ENCODE results near the gene LYL1.

Gene LYL1

DNA sequence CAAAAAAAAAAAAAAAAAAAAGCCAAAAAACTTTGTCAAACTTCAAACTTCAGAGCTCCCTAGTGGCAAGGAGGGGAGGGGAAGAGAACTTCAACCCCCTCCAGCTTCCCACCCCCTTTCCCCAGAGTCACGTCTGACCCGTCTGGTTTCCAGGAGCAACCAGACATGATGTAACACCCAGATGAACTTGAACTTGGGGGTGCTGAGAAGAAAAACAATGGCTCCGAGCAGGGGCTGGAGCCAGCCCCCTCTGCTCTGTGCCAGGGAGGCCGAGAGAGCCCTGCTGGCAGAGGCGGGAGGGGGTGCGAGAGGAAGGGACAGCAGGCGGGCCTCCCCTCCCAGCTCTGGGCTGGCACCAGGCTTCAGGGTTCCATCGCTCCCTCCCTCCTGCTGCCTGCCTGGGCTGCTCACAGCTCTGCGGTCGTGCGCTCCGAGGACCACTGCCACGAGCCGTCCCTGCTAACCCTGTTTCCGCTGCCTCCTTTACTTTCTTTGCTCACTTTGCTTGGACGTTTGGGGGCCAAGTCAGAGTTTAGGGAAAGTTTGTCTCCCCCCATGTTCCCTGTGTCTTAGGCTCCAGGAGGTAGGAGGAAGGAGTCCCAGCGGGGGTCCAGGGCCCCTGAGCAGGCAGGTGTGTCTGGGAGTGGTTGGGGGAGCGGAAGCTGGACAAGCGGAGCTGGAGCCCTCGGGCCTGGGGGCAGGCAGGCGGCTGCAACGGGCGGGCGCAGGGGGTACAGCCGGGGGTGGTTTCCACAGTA, 11.1 kb downstream of the LYL1 start:
- DNase-seq: no peak

DNA sequence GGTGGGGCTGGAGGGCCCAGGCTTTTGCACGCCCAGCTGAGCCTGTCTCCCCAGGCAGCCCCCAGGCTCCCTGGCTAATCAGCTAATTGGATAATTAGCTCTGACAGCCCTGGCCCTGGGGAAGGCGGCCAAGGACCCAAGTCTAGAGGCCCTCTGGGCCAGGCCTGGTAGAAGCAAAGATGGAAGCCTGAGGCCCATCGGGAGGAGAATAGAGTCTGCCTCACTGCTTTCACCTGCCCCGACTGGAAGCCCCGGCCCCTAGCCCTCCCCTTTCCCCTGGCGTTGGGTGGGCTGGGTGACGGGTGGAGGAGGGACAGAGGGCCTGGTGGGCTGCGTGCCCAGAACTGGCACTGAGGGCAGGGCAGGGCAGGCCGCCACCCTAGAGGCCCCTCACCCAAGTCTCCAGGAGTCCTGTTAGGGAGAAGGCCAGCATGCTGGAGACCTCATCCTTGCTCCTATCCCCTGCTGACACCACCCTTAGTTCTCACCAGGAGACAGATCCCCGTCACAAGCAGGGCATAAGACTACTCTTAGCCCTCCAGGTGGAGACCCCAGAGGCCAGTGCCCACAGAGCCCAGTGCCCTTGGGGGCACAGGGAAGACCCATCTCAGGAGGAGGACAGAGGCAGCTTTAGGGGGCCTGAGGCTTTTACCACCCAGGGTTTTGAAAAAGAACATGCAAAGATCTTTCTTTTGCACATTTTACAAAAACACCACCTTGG, 12.0 kb downstream of the LYL1 start:
- no peak for DNase-seq

DNA sequence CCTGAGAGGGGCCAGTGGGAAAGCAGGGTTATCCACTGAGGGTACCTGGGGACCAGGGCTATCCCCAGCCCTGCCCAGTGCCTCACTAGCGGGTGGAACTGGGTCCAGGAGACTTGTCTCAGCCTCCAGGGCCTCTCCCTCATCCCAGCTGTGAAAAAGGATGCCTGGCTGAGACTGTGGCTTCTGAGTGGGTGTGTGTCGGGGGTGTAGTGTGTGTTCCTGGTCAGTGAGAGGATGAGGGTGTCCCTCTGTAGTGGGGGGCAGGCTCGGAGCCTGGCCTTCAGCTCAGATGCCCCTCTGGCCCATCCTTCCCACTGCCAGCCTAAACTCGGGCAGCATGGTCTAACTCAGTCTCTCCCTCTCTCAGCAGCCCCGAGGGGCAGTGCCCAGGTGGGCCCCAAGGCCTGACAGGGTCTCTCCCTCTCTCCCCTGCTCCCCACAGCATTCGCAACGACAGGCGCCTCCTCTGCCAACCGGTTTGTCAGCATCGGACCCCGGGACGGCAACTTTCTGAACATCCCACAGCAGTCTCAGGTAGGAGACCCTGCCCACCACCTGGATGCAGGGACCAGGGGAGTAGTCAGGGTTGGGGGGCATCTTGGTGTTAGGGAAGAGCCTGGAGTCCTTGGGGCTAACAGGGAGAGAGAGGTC, 12.7 kb downstream of the LYL1 start:
- DNase-seq: no peak

DNA sequence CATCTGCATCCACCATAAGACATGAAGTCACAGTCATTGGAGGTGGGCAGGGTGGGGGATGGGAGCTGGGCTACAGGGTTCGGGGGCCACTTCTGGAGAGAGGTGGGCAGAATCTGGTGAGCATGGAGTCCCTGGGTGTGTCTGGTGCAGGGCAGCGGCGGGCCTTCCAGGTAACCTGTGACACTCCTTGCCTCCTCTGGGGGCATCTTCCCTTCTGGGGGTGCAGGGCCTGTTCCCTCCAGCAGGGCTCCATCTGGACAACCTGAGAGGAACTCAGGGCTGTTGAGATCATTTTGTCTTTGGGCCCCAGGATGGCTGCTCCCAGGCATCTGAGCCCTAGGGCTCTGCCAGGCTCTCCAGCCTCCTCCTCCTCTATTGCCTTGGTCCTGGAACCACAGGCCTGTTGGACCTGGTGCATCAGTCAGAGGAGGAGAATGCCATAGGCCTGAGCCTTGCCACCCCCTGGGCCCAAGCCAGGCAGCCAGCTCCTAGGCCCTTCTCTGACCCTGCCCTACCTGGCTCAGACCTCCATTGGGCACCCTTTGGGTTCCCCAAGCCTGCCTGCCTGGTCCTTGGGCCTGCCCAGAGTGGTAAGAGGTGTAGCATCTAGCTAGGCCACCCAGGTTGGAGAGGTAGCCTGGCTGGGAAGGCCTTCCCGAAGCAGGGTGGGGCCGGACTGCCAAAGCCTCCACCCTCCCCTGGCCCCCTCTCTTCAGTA, 13.4 kb downstream of the LYL1 start:
- no peak for DNase-seq

DNA sequence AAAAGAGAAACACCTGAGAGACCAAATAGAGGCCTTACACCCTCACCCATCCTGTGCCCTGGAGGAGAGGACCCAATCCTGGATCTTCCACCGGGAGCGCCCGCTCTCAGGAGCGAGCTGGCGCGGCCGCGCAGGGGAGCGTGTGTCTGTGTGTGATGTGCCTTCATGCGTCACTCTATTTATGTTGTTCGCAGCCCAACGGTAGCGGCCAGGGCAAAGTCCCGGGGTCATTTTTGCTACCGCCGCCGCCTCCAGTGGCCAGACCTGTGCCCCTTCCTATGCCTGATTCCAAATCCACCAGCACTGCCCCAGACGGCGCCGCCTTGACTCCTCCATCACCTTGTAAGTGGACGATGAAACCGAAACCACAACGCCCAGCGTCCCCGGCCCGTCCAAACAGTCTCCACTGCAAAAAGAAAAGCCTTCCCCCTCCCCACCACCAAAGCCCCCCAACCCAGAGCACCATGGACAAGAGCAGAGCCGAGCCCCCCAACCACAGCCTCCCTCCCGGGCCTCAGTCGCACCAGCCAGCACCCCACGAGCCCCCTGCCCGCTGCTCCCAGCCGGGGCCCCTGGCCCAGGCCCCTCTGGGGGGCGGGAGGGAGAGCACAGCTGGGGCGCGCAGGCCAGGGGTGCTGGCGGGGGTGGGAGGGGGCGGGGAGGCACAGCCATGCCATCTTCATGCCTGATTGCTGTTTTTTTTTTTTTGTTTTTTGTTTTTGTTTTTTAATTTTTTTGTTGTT, 14.7 kb downstream of the LYL1 start:
- DNase-seq: no peak

DNA sequence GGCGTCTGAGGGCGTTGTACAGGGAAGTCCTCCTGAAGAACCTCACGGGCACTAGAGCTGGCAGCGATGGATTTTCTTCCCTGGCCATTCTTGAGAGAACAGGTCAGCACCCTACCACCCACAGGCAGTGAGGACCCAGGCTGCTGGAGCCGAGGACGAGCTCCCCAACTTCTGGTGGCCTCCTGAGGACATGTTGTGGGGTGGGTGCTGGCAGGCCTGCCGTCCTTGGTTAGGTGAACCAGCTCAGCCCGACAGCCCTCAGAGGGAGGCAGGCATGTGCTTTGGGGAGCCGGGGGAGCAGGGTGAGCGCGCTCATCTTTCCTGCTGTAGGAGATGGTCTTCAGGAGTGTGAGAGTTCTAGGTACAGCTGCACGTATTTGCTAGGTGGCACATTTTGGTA, 15.4 kb downstream of the LYL1 start:
- no peak for DNase-seq

DNA sequence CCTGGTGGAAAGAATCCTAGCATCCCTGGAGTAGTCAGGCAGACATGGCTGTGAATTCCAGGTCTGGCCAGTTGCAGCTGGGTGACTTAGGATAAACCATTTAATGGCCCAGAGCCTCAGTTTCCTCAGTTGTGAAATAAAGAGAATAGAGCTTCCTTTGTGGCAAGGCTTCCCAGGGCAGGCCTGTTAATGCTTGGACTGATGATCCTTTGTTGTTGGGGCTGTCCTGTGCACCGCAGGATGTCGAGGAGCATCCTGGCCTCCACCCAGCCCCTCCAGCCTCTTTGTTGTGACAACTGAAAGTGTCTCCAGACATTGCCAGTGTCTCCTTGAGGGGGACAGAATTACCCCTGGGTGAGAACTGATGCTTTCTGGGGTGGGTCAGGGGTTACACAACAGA, 16.3 kb downstream of the LYL1 start:
- no peak for DNase-seq

DNA sequence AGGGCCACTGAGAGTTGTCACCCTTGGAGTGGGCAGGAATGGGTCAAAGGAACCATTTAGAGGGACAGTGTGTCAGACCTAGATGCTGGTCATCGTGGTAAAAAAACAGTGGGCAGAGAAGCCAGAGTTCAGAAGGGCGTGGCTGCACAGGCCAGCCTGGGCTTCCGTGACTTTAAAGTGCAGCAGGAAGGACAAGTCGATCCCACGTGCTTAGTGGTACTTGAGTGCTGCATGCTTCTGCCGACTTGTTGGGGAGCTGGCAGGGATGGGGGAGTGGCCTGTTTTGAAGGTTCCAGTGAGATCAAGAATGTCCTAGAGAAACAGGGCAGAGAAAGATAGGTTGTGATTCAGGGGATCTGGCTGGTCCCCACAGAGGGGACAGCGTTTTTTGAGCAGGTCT, 17.0 kb downstream of the LYL1 start:
- DNase-seq: no peak

DNA sequence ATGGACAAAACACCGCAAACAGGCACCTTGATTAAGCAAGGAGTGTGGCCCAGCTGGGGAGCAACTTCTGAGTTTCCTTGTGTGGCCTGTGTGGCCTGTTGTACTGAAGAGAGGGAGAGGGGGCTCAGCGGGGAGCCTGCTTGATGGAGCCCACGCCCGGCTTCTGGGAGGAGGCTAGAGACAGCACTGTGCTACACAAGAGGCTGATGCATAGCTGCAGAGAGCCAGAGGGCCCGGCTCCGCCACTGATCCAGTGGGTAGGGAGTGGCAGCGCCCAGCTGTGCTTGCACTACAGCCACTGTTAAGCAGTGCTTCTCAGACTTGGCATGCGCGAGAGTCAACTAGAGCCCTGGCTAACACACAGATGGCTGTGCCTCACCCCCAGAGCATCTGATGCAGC, 19.0 kb downstream of the LYL1 start:
- DNase-seq: no peak

DNA sequence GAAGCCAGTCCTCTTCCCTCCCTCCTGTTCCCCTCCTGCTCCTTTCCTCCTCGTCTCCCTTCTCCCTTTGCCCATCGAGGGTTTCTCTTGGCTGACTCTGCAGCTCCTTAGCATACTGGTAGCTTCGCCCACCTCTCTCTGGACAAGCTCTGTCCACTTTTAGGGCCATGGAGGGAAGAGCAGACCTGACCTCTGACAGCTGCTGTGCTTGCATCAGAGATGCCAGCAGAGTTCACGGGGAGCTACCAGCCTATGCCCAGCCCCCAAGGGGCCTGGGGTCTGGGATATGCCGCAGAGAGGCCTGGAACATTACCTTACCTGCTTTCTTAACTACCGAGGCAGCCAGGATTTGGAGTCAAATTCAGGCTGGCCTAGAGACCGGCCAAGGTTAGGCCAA, 19.7 kb downstream of the LYL1 start:
- no peak for DNase-seq

DNA sequence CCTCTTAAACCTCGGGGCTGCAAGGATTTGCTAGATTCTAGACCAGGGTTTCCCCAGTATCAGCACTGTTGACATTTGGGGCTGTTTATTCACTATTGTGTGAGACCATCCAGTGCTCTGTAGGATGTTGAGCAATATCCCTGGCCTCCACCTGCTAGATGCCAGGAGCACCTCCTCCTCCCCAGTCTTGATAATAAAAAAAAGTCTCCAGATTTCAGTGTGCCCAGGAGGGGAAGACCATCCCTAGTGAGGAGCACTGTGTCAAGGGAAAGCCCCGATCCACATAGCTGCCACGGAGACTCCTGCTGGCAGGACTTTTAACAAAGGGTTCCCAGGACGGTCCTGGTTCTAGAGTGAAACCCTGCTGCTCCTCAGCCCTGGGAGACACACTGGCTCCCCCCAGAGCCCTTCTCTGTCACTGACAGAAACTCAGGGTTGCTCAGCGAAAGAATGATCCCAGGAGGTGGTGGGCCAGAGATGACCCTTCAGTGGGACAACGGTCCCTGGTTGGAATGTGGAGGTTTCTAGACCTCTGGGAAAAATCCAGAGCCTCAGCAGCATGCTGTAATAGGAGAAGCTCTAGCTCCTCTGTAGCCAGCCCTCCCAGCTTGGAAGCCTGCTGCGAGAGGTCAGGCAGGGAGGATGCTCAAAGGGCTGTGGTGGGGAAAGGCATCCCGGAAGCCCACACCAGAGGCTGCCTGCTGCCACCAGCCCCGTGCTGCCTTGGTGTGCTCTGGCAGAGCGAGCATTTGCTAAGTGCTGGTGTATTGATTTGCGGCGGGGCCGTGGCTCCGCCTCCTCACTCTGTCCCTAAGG, 20.3 kb downstream of the LYL1 start:
- peak; percentile 78 for DNase-seq

DNA sequence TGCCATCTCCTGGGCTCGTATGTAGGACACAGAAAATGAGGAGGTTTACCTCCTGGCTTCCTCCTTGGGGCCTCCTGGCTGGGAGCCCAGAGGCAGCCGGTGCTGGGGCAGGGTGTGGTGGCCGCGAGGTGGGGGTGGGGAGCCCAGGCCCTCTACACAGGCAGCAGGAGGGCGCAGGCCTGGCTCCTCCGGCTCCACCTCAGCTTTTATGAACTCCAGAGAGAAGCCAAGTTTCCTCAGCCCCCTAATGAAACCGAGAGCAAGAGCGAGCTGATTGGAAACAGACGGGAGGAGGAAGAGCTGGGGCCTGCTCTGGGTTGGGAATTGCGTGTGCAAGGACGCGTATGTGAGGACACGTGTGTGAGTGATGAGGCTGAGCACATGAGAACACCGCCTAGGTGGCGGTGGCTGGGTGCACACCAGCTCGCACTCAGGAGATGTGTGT, 23.1 kb downstream of the LYL1 start:
- peak; percentile 82 for DNase-seq

DNA sequence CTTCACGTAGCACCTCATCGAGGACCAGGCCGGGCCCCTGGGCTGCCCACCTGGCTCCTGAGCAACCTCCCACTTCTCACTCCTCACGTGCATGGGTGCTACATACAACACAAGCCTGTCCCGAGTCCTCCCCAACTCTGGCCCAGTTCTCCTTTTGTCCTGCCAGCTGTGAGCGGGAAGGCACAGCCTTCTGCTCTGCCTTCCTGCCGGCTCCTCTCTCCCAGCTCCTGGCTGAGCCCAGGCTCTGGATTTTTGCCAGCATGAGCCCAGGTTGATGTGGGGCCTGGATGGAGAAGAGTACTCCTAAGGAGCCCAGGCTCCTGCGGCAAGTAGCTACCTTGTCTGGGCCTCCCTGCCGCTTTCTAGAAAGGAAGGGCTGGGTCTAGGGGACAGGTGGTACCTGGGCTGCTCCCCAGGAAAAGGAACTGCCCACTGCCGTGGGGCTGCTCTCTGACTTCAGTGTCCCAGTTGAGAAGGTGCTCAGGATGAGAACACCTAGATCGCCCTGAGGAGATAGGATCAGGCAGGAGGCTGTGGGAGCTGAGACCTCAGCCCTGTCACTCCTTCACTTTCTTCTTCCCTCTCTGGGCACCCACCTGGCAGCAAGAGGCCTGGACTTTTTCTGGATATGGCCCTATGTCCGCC, 23.6 kb downstream of the LYL1 start:
- DNase-seq: peak; percentile 26

DNA sequence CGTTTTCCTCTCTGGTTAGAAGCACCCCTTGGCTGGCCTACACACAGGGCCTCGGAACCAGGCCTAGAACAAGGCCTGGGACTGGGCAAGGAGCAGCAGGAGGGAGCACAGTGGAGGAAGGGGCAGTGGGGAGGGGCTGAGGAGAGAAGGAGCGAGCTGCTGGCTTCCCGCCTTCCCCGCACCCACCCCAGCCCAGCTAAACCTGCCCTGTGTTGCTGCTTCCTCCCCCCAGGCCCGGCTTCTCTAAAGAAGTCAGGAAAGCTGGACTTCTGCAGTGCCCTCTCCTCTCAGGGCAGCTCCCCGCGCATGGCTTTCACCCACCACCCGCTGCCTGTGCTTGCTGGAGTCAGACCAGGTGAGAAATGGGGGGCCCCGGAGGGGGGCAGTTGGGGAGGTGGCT, 24.3 kb downstream of the LYL1 start:
- DNase-seq: no peak

DNA sequence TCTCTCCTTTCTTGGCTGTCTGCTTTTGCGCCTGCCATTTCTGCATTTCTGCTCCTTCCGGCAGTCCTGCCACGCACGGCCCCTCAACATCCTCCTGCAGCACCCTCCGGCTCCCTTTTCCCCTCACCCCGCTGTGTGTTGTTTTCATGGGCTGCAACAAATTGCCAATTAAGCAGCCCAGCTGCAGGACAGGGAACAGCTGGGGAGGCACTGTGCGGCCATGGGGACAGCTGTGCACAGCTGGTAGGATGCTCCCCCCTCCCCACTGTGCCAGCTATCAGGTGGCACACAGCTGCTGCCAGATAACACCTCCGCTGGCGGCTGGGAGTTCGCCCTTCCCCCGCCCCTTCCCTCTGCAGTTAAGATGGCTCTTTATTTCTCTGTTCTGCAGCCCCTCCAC, 25.4 kb downstream of the LYL1 start:
- no peak for DNase-seq

DNA sequence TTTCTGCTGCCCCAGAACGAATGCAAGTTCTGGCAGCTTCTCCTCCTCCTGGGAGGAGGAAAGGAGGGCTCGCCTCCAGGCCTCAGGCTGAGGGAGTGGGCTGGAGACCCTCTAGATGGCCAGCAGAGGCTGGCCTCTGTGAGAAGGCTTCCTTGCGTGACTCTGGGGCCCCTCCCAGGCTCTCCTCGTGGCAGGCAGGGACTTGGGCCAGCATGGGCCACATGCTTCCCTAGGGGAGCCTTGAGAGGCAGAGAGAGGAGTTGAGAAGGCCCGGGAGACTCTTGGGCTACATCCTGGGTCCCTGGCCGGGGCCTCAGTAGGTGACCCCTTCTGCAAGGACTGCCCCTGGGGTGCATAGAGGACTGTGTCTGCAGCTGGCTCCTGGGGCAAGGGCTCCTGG, 25.9 kb downstream of the LYL1 start:
- DNase-seq: no peak

DNA sequence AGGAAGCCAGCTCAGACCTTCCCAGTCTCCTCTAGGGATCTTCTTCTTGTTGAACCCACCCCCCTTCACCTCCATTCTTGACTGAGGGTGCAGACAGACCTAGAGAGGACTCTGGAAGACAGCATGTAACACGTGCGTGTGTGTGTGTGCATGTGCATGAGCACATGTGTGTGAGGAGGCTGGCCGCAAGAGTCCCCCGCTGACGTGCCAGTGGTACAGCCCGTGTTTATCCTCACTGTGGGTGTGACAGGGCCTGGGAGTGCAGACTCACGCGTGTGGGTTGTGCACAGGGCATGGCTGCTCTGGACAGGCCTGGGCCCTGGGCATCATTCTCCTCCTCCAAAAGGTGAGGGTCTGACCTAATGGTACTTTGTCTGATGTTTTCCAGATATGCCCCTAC, 26.3 kb downstream of the LYL1 start:
- no peak for DNase-seq

DNA sequence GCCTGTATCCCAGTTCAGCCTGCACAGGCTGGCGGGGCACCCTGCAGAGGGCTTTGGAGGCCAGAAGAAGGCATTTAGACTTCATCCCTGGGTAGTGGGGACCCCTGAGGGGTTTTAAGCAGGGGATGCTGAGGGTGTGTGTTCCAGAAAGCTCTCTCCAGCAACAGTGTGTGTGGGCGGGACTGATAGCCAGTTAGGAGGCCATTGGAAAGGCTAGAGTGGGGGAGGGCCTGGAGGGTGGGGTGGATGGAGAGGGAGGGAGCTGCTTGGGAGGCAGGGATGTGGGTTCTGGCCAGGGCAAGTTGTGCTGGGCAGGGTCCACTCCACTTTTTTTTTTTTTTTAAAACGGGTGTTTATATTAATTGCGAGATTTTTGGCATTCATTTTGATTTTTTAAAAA, 28.3 kb downstream of the LYL1 start:
- no peak for DNase-seq

DNA sequence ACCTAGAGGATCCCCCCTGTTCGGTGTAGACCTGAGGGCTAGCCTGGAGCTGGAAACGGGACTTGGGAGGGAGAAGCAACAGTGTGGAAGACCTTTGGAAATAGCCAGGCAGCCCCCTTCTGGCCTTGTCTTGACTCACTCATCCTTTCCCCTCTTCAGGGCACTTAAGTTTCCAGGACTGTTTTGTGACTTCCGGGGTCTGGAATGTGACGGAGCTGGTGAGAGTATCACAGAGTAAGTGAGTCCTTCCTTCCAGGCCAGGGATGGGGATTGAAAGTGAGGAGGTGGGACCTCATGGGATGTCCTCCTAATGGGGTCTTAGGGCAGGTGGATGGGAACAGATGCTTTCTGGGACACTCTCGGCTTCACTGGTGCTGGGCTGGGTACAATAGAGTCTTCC, 29.4 kb downstream of the LYL1 start:
- DNase-seq: no peak

DNA sequence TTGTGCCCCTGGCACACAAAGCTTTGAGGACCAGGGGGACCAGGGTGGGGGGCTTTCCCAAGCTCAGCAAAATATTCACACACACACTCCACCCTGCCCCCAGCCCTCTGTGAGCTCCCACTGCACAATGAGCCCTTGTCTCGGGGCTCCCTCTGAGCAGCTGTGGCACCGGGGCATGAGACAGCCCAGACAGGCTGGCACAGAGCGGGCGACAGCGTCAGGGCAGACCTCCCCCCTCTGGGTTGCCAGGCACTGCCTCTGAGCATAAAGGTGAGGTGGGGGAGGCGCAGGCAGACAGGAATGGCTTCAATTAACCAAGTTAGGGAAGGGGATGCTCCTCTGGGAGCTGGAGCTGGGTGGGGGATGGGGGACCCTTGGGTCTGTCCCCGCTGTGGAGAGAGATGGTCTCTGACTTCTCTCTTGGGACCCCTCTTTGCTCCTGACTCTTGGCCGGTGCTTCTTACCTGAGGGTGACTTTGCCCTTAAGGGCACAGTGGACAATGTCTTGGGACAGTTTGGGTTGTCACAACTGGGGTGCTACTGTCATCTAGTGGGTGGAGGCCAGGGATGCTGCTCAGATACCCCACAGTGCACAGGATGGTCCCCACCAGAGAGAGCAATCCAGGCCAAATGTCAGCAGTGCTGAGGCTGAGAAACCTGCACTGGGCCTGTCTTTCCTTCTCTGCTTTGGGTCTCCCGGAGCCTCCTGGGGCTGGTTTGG, 30.3 kb downstream of the LYL1 start:
- DNase-seq: no peak

Data from DMS153 (cell line).